Measurements from ENCODE around the gene DDAH1. TPM values are rescaled to one million over a fixed set of nuclear protein-coding genes. Genes with fewer than 3 reads are reported as not detected.

DDAH1 gene
- total and polyA plus RNA-seq, 2 of the 8 experiments (the other 6 are each of a cell fraction or from before 2014, with no cell fraction given), result 22.8 to 54.5 TPM

- POLR2A ChIA-PET (ENCODE audit: partially characterized antibody), result no interaction called here
- DNase-seq (ENCODE audit: low read depth in 1 of 2, low spot score in 2 of 2) (no peak), FAIRE-seq (no peak)
- H2BK15ac ChIP-seq (ENCODE audit: low read length), result no peak overlapping the region
- no peak overlapping the region for H3K4ac ChIP-seq (replicated peaks; ENCODE audit: insufficient read length, low read depth, low read length)
- no peaks in the 10 kb centered on the region for H3K79me1 ChIP-seq (ENCODE audit: low read depth, low read length)
- no peak overlapping the region for H3K4me2 ChIP-seq (ENCODE audit: insufficient read depth in 1 of 2, low read depth in 2 of 2, low read length in 2 of 2)
- H2BK5ac ChIP-seq (ENCODE audit: low read depth, low read length), result no peak overlapping the region
- CTCF ChIA-PET (ENCODE audit: partially characterized antibody), result interaction anchor here (0.9 to 1.9 kb wide), 6 partner anchors 10 to 141 kb away, joined by 3 to 7 read pairs (median 6); partner anchors contain the start of gene DDAH1
- no peak overlapping the region for H3K4me3 ChIP-seq (ENCODE audit: extremely low read depth in 1 of 4, insufficient read depth in 2 of 4, low read depth in 3 of 4, low read length in 4 of 4)
- WGBS, 2 experiments (ENCODE audit: extremely low coverage in 1 of 2, insufficient coverage in 1 of 2, insufficient read length in 1 of 2, insufficient replicate concordance in 2 of 2, low coverage in 1 of 2, low lambda C conversion rate in 2 of 2, missing lambda C conversion rate in 1 of 2), result 93% methylated on average over 3 of the region's 3 CpGs; no CpG with 5 or more reads in 1 of the 2 experiments
- no peak overlapping the region for H4K8ac ChIP-seq (ENCODE audit: extremely low read depth, insufficient read depth, low read length)
- H2BK120ac ChIP-seq (replicated peaks; ENCODE audit: low read depth, low read length), result no peak overlapping the region
- H2BK20ac ChIP-seq (ENCODE audit: low read length), result no peak overlapping the region
- H3K4me1 ChIP-seq (replicated peaks in 1 of 4; ENCODE audit: control insufficient read depth in 3 of 4, insufficient read depth in 4 of 4, low read length in 3 of 4), result no peaks in the 10 kb centered on the region
- TF ChIP-seq NRF1 (IDR thresholded peaks at IDR 0.05; ENCODE audit: low read depth, low read length) (no peak), RBBP5 (IDR thresholded peaks at IDR 0.05; ENCODE audit: borderline replicate concordance, low read depth, low read length) (no peak)
- H3K27ac ChIP-seq (ENCODE audit: low read depth, low read length), result no peak overlapping the region
- no peaks in the 10 kb centered on the region for H3K36me3 ChIP-seq (ENCODE audit: control insufficient read depth in 2 of 4, insufficient read depth in 4 of 4, low read length in 3 of 4)
- H3K56ac ChIP-seq (replicated peaks; ENCODE audit: insufficient read length, low read depth, low read length), result no peak overlapping the region
- H4K20me1 ChIP-seq (replicated peaks in 1 of 2; ENCODE audit: control insufficient read depth in 1 of 2, insufficient read depth in 2 of 2, low read length in 2 of 2), result no peaks in the 10 kb centered on the region
- no peak overlapping the region for H3K9ac ChIP-seq (replicated peaks in 1 of 4; ENCODE audit: extremely low read depth in 1 of 4, low read depth in 3 of 4, low read length in 3 of 4)
- H3K23me2 ChIP-seq (ENCODE audit: low read depth, low read length), result no peaks in the 10 kb centered on the region
- no peaks in the 10 kb centered on the region for H3K79me2 ChIP-seq (ENCODE audit: control insufficient read depth in 1 of 2, insufficient read depth in 2 of 2, low read length in 2 of 2)
- H2BK12ac ChIP-seq (ENCODE audit: low read depth, low read length), result no peak overlapping the region
- no peak overlapping the region for H3K14ac ChIP-seq (ENCODE audit: insufficient read length)
- no peaks in the 10 kb centered on the region for H3K27me3 ChIP-seq (replicated peaks in 1 of 4; ENCODE audit: control insufficient read depth in 3 of 4, extremely low read depth in 1 of 4, insufficient read depth in 3 of 4, low read length in 3 of 4)
- H3K9me3 ChIP-seq (ENCODE audit: insufficient read depth in 2 of 2, low read depth in 1 of 2, low read length in 1 of 2), result no peaks in the 10 kb centered on the region
- no peak overlapping the region for H3K18ac ChIP-seq (ENCODE audit: extremely low read depth, low read length)
- H2AFZ ChIP-seq (ENCODE audit: low read length), result no peak overlapping the region
- no peak overlapping the region for H3K23ac ChIP-seq (ENCODE audit: insufficient read length)
- no peak overlapping the region for H4K91ac ChIP-seq (replicated peaks; ENCODE audit: insufficient read length, low read length)
- H4K5ac ChIP-seq (ENCODE audit: insufficient read length, low read depth, low read length), result no peak overlapping the region
- no peak overlapping the region for H2AK5ac ChIP-seq (ENCODE audit: low read depth, low read length)
Measured at GRCh38 chr1:85485516-85485915, 20.6 kb upstream of the DDAH1 start.
